Neutrophil (primary cell): ENCODE results near the gene HAO2.
"Not testable (repeated sequence)": the region's sequence is repeated elsewhere in the genome, so short reads cannot be mapped to it uniquely, and the experiment has no call there.

Experiments
- H3K27ac ChIP-seq: fragments of 200-600 bp; sonication (generic); 2 replicates; pipeline ENCODE4 v1.5.1; 2016; ENCODE audit warnings: mild to moderate bottlenecking, moderate library complexity
- H3K27me3 ChIP-seq: fragments of 200-600 bp; sonication (generic); 2 replicates; pipeline ENCODE4 v1.6.0; 2016; ENCODE audit warnings: mild to moderate bottlenecking
- H3K36me3 ChIP-seq: fragments of 200-600 bp; sonication (generic); 2 replicates; pipeline ENCODE4 v1.5.1; 2017
- H3K4me1 ChIP-seq, 2 experiments: fragments of 200-600 bp in 1 of 2; sonication (generic) in 1 of 2; 1 replicate in 1 of 2; 2 replicates in 1 of 2; pipeline versions ENCODE4 v1.5.1 to v1.6.1; 2013 to 2016; ENCODE audit warnings: low read depth in 1 of 2, low read length in 1 of 2, mild to moderate bottlenecking in 1 of 2, moderate library complexity in 1 of 2; ENCODE audit not compliant: control insufficient read depth in 1 of 2, insufficient read depth in 1 of 2
- H3K4me3 ChIP-seq, 2 experiments: fragments of 200-600 bp in 1 of 2; sonication (generic) in 1 of 2; 1 replicate in 1 of 2; 2 replicates in 1 of 2; pipeline ENCODE4 v1.5.1; 2013 to 2016; ENCODE audit warnings: low read depth in 1 of 2, low read length in 1 of 2, mild to moderate bottlenecking in 1 of 2, moderate library complexity in 1 of 2
- H3K9me3 ChIP-seq: fragments of 200-600 bp; sonication (generic); 2 replicates; pipeline ENCODE4 v1.5.1; 2016
- CTCF ChIP-seq: fragments of 200-600 bp; sonication (generic); IDR thresholded peaks from 2 replicates; pipeline ENCODE4 v1.5.1; 2016; ENCODE audit warnings: antibody characterized with exemption

The HAO2 gene

GRCh38 chr1:119374208-119374874, 5.8 kb downstream of the HAO2 start:
- Histone ChIP-seq H3K9me3 (no peaks in the 10 kb centered on the region), H3K27ac (no peak overlapping the region), H3K27me3 (peaks cover 19% of the 10 kb centered on the region), H3K4me3 (no peak overlapping the region), H3K36me3 (no peaks in the 10 kb centered on the region), H3K4me1 (no peaks in the 10 kb centered on the region)
- TF ChIP-seq CTCF, result no peak

GRCh38 chr1:119375366-119375765, 6.8 kb downstream of the HAO2 start:
- H3K36me3 ChIP-seq, result no peaks in the 10 kb centered on the region
- no peak for TF ChIP-seq CTCF
- H3K27ac ChIP-seq, result no peak overlapping the region
- no peak overlapping the region for H3K4me3 ChIP-seq
- H3K4me1 ChIP-seq, result no peaks in the 10 kb centered on the region
- H3K9me3 ChIP-seq, result no peaks in the 10 kb centered on the region
- peaks cover 14% of the 10 kb centered on the region for H3K27me3 ChIP-seq

DNA sequence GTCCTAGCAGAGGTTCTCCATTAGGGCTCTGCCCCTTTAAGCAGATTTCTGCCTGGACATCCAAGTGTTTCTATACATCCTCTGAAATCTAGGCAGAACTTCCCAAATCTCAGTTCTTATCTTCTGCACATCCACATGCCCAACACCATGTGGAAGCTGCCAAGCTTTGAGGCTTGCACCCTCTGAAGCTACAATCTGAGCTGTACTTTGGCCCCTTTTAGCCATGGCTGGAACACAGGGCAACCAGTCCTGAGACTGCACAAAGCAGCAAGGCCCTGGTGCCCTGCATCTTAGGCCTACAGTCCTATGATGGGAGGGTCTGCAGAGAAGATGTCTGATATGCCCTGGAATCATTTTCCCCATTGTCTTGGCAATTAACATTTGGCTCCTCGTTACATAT, 8.0 kb downstream of the HAO2 start:
- Histone ChIP-seq H3K27ac (no peak overlapping the region), H3K27me3 (peaks cover 14% of the 10 kb centered on the region), H3K36me3 (no peaks in the 10 kb centered on the region), H3K9me3 (no peaks in the 10 kb centered on the region), H3K4me3 (no peak overlapping the region), H3K4me1 (no peaks in the 10 kb centered on the region)
- no peak for TF ChIP-seq CTCF

- H3K4me1 ChIP-seq, H3K9me3 ChIP-seq, H3K27ac ChIP-seq, H3K4me3 ChIP-seq, H3K36me3 ChIP-seq: not testable (repeated sequence)
- H3K27me3 ChIP-seq, result peaks cover 10% of the 10 kb centered on the region
Measured at GRCh38 chr1:119377594-119377993, 9.0 kb downstream of the HAO2 start.

- Histone ChIP-seq H3K27ac (no peak overlapping the region), H3K27me3 (no peaks in the 10 kb centered on the region), H3K4me1 (no peaks in the 10 kb centered on the region), H3K9me3 (no peaks in the 10 kb centered on the region), H3K36me3 (no peaks in the 10 kb centered on the region), H3K4me3 (no peak overlapping the region)
- no peak for TF ChIP-seq CTCF
Measured at GRCh38 chr1:119379117-119379516, 10.5 kb downstream of the HAO2 start.

DNA sequence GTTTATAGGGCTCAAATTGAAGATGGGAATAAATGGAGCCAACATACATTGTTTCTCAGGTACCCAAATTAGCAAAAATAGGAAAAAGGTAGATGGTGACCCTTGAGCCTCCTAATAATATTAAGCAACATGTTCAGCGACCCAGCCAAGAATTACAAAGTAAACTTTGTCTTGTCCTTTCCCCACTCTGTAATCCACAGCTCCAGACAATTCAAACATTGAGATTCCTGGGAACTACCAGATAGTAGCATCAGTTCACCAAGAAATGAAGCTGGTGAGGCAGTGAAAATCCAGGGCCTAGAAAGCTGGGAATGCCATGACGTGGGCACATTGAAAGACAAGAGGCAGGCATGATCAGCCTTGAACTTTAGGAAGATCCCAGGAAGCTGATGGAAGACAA, 11.7 kb downstream of the HAO2 start:
- no peaks in the 10 kb centered on the region for H3K36me3 ChIP-seq
- no peaks in the 10 kb centered on the region for H3K4me1 ChIP-seq
- H3K27me3 ChIP-seq, result no peaks in the 10 kb centered on the region
- H3K9me3 ChIP-seq, result no peaks in the 10 kb centered on the region
- no peak for TF ChIP-seq CTCF
- no peak overlapping the region for H3K27ac ChIP-seq
- H3K4me3 ChIP-seq, result no peak overlapping the region
